ENCODE data around the gene GNB2.

GNB2 gene

GRCh38 chr7:100726996-100727761 lies 53.6 kb downstream of the GNB2 start:
- no peak for DNase-seq (ENCODE audit: low read depth, low spot score)

DNA sequence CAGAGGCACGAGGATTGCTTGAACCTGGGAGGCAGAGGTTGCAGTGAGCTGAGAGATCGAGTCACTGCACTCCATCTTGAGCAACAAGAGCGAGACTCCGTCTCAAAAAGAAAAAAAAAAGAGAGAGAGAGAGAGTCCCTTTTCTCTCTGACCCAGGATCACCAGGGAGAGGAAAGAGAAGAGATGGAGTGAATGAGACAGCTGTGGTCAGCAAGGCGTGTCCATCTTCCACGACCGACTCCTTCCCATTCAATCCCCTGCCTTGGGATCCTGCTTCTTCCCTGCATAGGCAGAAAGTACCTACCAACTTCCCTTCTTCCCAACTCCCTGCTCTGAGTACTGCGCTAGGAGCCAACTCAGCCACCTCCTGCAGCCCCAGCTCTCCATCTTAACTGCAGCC lies 54.7 kb downstream of the GNB2 start:
- DNase-seq (ENCODE audit: low read depth, low spot score) = no peak

Measured in brain pericyte (primary cell).